Subcutaneous adipose tissue (tissue), 4 donors: ENCODE measurements around the gene GCM1. TPM values are rescaled to one million over a fixed set of nuclear protein-coding genes. Genes with fewer than 3 reads are reported as not detected.

Experiments
- total RNA-seq, 4 donors: library from RNA; depleted of rRNA; stranded (reverse); fragments of >200 nt; gene quantifications; one replicate each; pipeline ENCODE4 v1.1.0, GENCODE V29; 2016
- TF ChIP-seq, protein P1 (sequence below): fragments of 450-650 bp; IDR thresholded peaks from one replicate; pipeline ENCODE4 v1.5.1; 2016; ENCODE audit warnings: low read depth, mild to moderate bottlenecking, control low read depth, antibody characterized with exemption, moderate library complexity

The GCM1 gene
- total RNA-seq, 4 donors from 2014 or later, result 0.16 TPM; not detected in 3

DNA sequence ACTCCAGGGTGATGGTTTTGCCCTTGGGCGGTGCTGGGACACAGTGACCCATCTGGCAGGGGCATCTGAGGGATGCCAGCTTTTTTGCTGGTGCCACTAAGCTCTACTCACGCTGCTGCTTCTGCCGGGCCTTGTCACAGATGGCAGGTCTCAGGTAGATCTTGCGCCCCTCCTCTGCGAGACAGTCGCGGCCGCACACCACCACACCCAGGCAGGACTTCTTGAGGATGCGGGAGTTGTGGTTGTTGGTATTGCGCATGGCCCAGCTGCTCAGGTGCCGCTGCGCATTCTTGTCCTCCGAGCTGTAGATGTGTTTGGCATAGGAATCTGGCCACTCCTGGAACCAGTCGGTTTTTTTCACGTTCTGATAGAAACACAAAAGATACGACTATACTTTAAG is 14.7 kb downstream of the GCM1 start:
- TF ChIP-seq, protein P1, sequence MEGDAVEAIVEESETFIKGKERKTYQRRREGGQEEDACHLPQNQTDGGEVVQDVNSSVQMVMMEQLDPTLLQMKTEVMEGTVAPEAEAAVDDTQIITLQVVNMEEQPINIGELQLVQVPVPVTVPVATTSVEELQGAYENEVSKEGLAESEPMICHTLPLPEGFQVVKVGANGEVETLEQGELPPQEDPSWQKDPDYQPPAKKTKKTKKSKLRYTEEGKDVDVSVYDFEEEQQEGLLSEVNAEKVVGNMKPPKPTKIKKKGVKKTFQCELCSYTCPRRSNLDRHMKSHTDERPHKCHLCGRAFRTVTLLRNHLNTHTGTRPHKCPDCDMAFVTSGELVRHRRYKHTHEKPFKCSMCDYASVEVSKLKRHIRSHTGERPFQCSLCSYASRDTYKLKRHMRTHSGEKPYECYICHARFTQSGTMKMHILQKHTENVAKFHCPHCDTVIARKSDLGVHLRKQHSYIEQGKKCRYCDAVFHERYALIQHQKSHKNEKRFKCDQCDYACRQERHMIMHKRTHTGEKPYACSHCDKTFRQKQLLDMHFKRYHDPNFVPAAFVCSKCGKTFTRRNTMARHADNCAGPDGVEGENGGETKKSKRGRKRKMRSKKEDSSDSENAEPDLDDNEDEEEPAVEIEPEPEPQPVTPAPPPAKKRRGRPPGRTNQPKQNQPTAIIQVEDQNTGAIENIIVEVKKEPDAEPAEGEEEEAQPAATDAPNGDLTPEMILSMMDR, result no peak

DNA sequence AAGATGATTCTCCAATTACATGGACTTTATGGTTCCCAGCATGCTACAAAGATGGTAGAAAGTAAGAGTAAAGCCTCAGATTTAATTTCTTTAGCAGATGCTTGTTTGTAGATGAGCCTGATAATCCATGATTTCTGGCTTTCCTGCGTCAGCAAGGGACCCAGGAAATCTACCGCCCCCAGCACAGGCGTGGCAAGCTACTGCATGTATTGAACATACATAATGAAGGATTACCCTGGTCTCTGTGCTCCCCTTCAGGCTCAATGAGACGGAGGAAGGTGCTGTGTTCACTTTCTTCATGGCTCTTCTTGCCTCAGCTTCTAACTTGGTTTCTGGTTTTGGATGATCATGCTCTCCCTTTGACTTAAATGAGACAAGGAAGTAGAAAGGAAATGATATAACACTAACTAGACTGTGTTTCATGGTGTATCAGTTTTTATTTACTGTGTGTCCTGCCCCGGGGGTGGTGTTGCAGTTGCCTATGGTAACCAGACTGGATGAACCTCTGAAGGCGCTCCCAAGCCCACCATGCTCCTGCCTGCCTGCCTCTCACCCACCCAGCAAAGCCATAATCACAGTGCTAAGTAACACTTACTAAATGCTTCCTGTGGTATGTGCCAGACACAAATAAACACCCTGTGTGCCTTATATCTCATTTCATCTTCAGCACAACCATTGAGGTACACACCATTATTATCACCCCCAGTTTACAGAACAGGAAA is 17.9 kb downstream of the GCM1 start:
- TF ChIP-seq, protein P1, result no peak

DNA sequence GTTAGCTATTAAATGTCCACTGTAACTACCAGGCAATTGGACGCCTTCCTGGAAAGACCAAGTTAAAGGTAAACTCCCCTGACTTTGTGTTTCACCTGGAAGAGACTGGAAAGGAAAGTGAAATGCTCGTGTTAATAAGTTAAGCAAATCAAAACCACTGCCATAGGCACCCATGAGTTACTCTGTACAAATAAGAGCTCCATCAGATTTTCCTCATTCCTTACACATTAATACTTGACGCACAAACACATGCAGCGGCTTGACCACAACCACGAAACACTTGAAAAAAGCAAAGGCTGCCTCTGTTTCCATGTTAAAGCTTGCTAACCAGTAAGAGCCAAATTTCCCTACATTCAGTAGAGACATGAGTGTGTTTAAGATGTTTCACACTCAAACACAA is 19.8 kb downstream of the GCM1 start:
- TF ChIP-seq, protein P1, result no peak

DNA sequence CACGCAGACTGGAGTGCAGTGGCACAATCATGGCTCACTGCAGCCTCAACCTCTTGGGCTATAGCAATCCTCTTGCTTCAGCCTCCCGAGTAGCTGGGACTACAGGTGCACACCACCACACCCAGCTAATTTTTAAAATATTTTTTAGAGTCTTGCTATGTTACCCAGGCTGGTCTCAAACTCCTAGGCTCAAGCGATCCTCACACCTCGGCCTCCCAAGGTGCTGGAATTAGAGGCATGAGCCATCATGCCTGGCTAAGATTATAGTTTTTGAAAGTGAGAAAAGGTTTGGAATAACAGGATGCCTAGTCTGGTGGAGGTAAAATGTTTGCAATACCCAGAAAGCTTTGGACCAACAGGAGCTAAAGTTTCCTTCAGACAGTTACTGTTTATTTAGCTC is 23.4 kb downstream of the GCM1 start:
- TF ChIP-seq, protein P1, result no peak

DNA sequence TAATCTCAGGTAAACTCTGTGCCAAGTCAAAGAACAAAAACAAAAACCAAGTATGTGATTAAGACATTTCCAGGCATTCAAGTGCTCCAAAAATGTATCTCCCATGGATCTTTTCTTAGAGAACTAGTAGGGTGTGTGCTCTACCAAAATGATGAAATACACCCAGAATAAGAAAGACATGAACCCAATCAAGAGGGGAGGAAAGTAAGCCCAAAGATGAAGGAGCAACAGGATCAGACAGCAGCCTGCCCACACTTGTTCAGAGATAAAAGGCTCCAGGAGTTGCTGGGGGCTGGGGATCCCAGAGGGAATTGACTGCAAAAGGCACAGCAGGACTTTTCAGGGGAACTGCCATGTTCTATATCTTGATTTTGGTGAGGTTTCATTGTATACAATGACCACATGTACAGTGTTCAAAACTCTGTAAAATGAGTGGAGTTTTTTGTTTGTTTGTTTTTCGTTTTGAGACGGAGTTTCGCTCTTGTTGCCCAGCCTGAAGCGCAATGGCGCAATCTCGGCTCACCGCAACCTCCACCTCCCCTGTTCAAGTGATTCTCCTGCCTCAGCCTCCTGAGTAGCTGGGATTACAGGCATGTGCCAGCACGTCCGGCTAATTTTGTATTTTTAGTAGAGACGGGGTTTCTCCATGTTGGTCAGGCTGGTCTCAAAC is 24.4 kb downstream of the GCM1 start:
- TF ChIP-seq, protein P1, result no peak

DNA sequence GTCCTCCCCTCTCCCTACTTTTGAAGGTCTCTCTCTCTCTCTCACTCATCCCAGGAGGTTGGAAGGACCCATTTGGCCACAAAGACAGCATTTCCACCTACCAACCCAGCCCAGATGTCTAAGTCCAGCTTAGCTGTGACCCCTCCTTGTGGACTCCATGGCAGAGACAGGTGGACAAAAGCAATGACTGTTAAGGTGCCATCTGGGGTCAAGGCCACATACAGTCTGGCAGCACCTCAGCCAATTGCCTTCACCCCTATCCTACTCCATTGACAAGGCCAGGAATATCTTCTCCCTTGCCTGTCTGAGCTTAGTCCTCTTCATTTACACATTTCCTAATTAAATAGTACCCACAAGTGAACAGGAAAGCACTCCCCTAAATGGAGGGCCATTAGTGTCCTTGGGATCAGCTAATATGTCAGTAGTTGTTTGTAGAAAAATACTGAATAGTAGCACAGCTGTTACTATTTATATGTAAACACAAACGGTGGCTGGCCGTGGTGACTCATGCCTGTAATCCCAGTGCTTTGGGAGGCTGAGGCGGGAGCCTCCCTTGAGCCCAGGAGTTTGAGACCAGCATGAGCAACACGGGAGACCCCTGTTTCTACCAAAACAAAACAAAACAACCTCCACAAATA is 28.8 kb downstream of the GCM1 start:
- TF ChIP-seq, protein P1, result no peak

DNA sequence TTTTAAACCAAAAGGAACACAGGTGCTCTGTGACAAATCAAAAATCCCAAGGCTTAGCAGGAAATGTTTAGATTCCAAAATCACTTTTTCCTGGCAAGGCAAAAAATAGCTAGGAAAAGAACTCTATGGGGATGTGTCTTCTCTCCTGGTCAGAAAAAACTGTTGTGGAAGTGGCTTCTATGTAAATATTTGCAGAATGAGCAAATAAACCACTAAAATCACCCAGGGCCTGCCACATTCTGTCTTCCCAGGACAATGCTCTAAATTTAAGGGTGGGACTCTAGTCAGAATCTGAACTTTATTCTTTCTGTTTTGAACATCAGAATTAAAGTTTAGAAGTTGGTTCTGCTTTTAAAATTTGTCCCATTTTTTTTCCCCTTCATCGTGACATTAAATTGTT is 29.3 kb downstream of the GCM1 start:
- TF ChIP-seq, protein P1, result no peak
